C4-2B (cell line): ENCODE results near the gene GRAP2.

Experiments used
- H3K27ac ChIP-seq: fragments of 450-650 bp; 2 replicates; pipeline ENCODE4 v1.5.1; 2017
- ZFX ChIP-seq: fragments of 450-650 bp; IDR thresholded peaks from 2 replicates; pipeline ENCODE4 v1.6.1; 2017
- TF ChIP-seq, protein P1 (sequence below): fragments of 450-650 bp; conservative IDR thresholded peaks from 2 replicates; pipeline ENCODE4 v1.5.1; 2017; ENCODE audit warnings: mild to moderate bottlenecking

The GRAP2 gene

DNA sequence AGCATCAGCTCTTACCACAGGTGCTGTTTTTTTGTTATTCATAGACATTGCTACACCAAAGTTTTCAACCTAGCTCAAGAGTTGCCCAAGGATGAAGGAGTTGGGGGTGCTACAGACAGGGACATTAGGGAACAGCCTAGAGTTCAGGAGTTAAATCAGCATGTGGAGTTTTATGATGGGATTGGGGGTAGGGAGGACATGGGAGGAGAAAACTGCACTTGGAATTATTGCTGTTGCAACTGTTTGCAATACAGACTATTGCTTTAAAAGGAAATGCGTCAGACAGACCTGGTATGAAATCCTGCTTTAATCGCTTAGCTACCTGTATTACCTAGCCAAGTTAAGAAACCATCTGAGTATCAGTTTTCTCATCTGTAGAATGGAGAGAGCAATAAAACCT lies 65.6 kb downstream of the GRAP2 start:
- no peak overlapping the region for H3K27ac ChIP-seq

DNA sequence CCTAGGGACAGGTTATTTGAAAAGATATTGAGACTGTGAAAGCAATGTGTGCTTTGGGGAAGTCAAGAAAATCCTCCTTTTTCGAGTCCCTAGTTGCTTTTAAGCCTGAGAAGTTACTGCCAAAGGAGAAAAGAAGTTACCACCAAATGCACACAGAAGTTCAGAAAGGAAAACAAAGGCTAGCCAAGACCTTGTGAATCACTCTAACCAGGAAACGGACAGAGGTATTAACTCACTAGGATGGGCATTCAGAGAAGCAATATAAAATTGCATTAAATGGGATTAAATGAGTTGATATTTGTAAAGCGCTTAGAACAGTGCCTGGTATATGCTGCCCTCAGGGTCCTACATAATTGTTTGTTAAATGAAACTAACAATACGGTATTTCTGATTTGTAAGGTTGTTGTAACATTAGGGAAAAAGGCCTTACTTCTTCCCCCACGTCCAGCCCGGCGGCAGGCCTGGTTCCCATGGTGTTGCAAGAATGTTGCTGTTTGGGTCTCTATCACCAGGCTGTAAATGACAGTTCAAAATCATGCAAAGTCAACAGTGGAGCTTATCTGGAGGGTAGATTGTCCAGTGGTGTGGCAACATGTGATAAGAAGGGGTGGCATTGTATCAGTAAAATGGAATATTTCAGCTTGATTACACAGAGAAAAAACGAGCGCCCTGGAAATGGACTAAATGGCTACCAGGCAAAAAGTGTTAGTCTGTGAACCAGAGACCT lies 66.4 kb downstream of the GRAP2 start:
- TF ChIP-seq, protein P1, sequence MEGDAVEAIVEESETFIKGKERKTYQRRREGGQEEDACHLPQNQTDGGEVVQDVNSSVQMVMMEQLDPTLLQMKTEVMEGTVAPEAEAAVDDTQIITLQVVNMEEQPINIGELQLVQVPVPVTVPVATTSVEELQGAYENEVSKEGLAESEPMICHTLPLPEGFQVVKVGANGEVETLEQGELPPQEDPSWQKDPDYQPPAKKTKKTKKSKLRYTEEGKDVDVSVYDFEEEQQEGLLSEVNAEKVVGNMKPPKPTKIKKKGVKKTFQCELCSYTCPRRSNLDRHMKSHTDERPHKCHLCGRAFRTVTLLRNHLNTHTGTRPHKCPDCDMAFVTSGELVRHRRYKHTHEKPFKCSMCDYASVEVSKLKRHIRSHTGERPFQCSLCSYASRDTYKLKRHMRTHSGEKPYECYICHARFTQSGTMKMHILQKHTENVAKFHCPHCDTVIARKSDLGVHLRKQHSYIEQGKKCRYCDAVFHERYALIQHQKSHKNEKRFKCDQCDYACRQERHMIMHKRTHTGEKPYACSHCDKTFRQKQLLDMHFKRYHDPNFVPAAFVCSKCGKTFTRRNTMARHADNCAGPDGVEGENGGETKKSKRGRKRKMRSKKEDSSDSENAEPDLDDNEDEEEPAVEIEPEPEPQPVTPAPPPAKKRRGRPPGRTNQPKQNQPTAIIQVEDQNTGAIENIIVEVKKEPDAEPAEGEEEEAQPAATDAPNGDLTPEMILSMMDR = no peak
- no peak for TF ChIP-seq ZFX
- H3K27ac ChIP-seq = no peak overlapping the region; the same call in 1 of the 2 replicates

More for the DNA sequence above, 65.6 kb downstream of the GRAP2 start:
- no peak for TF ChIP-seq ZFX
- TF ChIP-seq, protein P1 = no peak

DNA sequence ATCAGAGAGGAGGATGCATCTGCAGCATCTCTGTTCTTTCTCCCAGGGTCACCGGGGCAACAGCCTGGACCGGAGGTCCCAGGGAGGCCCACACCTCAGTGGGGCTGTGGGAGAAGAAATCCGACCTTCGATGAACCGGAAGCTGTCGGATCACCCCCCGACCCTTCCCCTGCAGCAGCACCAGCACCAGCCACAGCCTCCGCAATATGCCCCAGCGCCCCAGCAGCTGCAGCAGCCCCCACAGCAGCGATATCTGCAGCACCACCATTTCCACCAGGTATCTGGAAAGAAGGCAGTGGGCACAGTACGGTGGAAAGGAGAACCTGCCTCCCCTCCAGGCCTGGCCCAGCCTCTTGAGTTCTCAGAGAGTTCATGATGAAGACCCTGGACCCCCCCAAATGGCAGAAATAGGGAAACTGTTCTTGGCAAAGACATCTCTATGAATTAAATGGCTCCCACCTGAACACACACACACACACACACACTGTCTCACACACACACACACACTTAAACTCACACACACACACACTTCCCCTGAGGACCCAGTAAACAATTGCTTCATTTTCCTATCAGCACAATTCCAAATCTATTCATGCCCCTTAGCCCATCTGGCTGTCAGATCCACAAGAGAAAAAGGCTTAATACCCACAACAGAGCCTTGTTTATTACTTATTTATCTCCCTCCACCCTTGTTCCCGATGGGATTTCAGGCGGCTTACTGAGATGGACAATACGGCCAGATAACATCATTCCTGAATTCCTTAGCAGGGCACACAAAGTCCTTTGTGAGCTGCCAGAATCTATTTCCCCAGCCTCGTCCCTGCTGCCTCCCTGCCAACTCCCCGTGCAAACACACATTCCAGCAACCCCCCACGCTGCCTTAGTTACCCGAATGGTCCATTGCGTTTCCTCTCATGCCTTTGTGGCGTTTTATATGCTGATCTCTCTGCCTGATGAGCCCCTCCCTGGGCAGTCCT lies 67.4 kb downstream of the GRAP2 start:
- no peak for TF ChIP-seq ZFX
- peak overlapping the region; percentile 46 for H3K27ac ChIP-seq

DNA sequence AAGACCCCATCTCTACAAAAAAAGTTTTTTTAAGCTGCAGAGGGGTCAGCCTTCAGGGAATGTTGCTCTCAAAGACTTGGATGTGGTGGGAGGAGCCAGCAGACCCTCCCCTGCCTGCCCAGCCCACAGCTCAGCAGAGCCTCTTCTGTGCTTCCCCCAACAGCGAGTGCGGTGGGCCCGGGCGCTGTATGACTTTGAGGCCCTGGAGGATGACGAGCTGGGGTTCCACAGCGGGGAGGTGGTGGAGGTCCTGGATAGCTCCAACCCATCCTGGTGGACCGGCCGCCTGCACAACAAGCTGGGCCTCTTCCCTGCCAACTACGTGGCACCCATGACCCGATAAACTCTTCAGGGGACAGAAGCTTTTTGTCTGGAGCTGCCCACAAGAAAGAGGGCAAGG lies 69.9 kb downstream of the GRAP2 start:
- TF ChIP-seq ZFX = no peak
- no peak overlapping the region for H3K27ac ChIP-seq

DNA sequence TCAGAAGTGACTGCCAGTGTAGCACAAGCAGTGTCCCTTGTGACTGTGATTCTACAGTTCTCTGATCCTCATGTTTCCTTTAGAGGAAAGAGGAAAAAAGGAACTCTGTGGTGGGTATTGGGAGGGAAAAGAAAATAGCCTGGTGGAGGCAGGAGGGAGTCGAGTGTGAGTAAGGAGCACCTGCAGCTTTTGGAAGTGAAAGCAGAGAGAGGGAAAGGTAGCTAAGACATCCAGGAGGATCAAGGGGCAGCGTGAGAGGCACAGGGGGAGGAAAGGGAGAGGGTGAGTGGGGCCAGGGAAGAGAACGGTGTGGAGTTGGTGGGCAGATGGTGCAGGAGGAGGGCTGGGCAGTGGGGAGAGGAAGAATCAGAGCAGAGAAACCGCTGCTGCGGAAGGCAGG lies 71.8 kb downstream of the GRAP2 start:
- H3K27ac ChIP-seq = no peak overlapping the region
- TF ChIP-seq ZFX = no peak
- TF ChIP-seq, protein P1 = no peak

DNA sequence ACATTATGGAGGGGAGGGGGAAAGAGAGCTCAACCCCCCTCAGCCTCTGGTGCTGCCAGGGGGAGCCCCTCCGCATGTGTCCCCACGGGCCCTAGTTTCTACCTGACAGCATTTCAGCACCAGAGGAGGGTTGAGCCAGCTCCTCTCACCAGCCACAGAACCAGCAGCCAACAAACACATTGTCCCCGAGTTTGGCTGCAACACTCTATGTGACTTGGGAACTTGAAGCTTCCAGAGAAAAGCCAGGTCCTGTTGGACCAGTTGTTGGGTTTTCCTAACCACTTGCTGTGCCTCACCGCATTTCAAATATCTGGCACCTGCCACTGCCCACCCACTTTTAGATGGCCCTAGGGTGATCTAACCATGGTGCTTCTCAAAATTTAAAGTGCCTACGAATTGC lies 72.8 kb downstream of the GRAP2 start:
- no peak overlapping the region for H3K27ac ChIP-seq
- TF ChIP-seq, protein P1 = no peak
- no peak for TF ChIP-seq ZFX

DNA sequence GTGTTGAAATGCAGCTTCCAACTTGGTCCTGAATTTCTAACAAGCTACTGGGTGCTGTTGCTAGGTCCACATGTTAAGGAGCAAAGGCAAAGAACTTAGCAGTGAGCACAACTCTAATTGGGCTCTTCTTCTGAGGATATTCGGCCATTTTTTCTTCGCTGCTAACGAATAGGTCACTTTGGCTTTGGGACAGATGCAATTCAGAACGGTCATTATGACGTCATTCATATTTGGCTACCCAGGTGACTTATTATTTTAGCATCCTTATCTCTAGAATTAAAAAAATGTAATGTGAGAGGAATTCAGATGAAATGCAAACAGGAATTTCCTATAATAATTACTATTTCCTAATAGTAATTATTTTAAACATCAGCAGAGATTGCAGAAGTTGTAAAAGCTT lies 73.2 kb downstream of the GRAP2 start:
- no peak overlapping the region for H3K27ac ChIP-seq
- no peak for TF ChIP-seq ZFX
- TF ChIP-seq, protein P1 = no peak

DNA sequence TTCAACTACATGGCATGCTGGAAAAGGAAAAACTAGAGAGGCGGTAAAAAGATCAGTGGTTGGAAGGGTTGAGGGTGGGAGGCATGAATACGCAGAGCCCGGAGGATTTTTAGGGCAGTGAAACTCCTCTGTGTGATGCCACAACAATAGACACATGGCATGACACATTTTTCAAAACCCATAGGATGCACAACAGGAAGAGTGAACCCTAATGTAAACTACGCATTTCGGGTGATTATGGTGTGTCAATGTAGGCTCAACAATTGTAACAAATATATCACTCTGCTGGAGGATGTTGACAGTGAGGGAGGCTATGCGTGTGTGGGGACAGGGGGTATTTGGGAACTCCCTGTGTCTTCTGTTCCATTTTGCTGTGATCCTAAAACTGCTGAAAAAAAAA lies 78.2 kb downstream of the GRAP2 start:
- no peak overlapping the region for H3K27ac ChIP-seq
- no peak for TF ChIP-seq ZFX
- TF ChIP-seq, protein P1 = no peak
